GM21360 (cell line): ENCODE results near the gene CADPS.

Experiments used
- ATAC-seq: cut with Tn5 transposase; IDR thresholded peaks from one replicate; pipeline ENCODE4 v1.9.1; 2021; ENCODE audit warnings: mild to moderate bottlenecking, moderate library complexity; ENCODE audit not compliant: unreplicated experiment

The CADPS gene

GRCh38 chr3:62653796-62654195 is 221.4 kb downstream of the CADPS start:
- no peak for ATAC-seq

GRCh38 chr3:62647711-62648110 is 227.5 kb downstream of the CADPS start:
- ATAC-seq: no peak

DNA sequence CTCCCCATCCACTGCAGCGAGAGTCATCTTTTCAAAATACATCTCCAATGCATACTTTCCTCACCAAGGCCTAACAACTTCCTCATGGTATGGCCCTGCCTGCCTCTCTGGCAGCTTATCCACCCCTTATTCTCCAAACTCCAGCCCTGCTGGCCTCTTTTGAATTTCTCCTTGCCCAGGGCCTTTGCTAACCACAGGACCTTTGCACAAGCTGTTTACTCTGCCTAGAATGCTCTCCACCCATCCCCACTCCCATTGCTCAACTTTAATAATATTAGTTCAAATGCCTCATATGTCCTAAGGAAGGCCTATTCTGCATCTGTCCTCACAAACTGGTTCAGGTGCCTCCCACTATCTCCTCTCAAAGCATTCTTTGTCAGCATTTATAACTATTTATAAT is 230.7 kb downstream of the CADPS start:
- ATAC-seq: no peak

- no peak for ATAC-seq
Measured at GRCh38 chr3:62638316-62638715, 236.9 kb downstream of the CADPS start.

GRCh38 chr3:62636235-62636826 is 238.9 kb downstream of the CADPS start:
- ATAC-seq: no peak

GRCh38 chr3:62632510-62633294 is 242.5 kb downstream of the CADPS start:
- ATAC-seq: no peak

- ATAC-seq: no peak
Measured at GRCh38 chr3:62631488-62631887, 243.7 kb downstream of the CADPS start.

DNA sequence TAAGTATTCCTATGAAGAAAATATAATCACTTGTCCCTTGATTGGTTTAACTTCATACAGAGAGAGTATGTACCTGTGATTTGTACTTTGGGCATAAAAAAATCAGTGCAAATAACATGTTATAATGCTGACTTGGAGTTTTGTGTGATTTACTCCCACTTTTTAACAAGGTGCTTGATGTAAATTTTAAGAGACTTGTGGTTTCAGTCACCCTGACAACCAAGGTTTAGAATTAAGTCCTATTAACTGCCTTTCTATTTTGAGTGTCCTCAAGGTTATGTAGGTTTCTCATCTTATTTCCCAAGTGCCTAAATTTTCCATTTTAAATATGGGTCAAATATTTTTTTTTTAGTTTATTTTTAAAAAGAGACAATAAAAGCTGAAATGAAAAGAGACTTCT is 244.6 kb downstream of the CADPS start:
- no peak for ATAC-seq

DNA sequence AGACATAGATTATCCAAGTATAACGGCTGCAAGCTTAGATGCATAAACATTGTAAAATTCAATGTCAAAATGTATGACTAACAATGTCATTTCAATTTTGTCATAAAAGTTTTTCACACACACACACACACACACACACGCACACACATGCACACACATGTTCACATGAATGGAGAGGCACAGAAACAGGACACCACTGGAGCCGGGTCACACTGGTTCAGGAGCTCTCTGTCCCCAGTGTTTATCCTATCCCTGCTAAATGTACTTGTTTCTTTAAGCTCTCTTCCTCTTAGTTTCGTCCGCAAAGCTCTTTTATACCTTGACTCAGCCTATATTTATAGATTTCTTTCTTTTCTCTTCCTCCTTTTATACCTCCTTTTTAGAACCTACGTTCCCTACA is 249.9 kb downstream of the CADPS start:
- no peak for ATAC-seq

GRCh38 chr3:62624185-62624584 is 251.0 kb downstream of the CADPS start:
- no peak for ATAC-seq

DNA sequence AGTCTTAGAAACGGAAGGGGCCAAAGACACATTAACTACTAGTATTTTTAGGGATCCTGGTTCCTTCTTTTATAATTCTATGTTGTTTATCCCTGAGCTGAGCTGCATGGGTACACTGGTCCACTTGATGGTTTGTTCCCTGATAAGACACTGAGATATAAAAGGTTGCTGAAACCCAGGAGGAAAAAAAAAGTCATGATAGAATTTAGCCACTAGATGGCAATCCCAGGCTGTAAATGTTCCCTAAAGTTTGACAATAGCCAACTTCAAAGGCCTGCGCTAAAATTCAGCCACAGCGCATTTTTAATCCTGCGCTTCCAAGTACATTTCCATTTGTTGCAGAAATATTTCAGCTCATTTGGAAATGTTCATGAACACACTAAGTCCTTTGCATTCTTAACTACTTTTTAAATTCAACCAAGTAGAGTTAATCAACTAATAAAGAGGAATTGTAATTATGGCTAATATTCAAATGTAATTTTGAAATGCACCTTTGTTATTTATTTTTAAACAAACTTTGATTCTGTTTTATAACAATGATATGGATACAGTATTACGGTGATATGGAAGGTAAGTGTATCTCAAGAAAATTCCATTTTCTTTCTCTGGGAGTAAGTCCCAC is 252.6 kb downstream of the CADPS start:
- ATAC-seq: peak; percentile 57

DNA sequence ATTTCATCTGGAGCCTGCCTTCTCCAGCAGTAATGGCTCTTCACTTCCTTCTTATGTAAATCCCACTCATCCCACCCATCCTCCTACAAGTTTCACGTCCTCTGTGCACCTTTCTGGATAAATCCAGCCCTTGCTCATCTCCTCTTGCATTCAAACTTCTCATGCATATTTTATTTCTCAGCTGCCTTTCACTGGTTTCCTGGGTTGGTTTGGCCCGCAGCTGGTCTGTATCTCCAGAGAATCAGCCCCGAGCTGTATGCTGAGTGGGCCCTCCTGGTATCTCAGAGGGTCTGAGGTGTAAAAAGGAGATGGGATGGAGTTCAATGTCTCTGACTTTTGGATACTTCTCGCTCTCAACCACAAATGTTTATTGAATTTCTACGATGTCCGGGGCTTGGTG is 253.3 kb downstream of the CADPS start:
- no peak for ATAC-seq

DNA sequence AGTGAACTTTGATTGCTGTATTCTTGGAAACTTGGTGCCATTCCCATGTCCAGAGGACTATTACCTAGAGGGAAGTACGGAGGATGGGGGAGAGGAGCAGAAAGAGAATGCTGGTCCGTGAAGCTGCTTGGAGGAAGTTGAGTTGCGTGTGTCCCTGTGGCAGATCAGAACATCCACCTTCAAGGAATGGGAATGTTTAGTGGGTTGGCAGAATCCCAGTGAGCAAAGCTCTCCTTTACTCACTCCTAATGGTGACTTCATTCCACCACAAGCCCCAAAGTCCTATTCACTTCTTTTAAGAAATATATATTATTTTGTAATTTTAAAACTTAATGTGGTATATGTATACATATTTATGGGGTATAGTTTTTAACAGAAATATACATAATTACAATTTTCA is 254.0 kb downstream of the CADPS start:
- ATAC-seq: no peak

DNA sequence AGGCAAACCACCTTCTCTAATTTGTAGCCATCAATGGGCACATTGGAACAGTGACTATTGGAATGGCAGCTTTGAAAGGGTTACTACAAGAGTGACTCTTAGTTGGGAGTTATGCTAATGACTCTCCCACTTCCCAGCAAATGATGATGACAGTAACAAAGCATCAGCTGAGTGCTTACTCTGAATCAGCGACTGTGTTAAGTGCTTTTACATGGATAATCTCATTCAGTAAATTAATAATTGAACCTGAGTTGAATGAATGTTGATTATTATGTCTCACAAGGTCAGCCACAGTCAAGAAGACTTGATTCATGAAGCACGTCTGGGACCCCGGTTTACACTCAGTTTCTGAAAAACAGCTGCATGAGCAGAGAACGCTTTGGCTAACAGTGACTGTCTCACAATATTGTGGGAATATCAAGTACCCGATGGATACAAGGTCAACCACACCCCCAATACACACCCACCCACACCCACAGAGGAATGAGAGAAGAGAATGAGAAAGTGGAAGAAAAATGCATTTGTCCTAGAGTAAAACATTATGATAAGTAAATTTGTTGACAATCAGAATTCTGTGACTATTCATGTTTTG is 259.9 kb downstream of the CADPS start:
- no peak for ATAC-seq

DNA sequence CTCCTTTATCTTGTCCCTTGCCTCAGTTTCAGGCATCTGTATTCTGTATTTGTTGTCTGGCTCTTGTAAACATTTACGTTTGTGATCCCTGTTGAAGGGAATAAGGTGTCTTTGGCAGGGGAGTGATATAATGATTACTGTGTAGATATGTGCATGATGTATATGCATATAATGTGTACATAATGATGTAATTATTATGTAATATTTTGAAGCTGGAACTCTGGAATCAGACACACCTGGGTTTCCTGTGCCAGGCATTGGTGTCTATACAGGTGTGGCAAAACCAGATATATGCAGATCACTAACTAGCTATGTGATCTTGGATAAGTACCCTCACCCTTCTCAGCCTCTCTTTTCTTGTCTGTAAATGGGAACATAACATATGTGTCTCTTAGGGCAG is 260.7 kb downstream of the CADPS start:
- ATAC-seq: no peak

DNA sequence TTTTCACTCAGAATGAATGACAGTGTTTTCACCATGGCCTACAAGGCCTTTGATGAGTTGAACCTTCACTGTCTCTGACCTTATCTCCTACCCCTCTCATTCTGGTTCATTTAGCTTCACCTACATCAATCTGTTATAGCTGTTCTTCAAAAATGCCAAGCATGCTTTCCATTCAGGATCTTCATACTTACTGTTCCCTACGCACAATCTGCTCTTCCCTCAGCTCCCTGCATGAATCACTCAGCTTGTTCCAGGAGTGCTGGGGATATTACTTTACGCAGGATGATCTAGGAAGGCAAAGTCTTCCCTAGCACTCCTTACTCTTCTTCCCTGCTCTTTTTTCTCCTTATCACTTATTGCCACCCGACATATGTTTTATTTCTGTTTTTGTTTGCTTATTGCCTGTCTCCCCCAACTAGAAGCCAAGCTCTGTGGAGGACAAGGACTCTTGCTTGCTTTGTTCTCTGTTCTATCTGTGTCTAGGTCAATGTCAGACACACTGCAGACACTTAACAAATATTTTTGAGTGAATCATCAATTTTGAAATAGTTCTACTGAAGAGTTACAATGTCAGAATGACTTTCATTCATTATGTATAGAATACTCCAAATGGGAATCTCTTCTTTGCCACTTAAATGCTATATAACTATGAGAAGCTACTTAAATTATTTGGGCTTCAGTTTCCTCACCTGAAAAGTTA is 263.5 kb downstream of the CADPS start:
- ATAC-seq: no peak

- no peak for ATAC-seq
Measured at GRCh38 chr3:62607287-62608029, 267.8 kb downstream of the CADPS start.

DNA sequence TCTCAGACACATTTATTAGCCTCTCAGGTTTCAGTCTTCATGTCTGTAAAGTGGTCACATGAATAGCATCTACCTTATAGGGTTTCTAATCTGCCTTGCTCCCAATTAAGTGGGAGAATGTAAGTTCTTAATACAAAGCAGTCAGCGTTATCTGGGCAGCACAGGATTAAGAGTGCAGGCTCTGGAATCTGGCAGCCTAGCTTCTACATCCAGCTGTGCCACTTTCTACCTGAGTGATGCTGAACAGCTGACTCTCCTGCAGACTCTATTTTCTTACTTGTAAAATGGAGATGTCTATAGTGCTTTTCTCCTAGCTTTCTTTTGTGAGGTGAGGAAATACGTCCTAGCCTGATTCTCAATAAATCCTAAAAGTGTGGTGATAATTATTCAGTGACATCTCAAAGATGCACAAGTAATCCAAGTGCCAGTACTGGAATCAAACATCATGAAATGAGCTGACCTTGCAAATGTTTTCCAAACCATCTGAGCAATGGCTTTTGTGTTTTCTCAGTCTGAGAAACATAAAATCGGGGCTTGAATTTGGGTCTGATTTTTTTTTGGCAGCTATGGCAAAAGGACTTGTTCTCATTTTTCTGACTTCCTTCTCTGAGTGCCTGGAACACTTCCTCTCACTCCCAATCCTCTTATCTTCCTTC is 269.7 kb downstream of the CADPS start:
- no peak for ATAC-seq

- no peak for ATAC-seq
Measured at GRCh38 chr3:62604751-62605351, 270.4 kb downstream of the CADPS start.

GRCh38 chr3:62604298-62604697 is 270.9 kb downstream of the CADPS start:
- ATAC-seq: no peak
